Measurements from ENCODE around the gene RNF144B.

DNA sequence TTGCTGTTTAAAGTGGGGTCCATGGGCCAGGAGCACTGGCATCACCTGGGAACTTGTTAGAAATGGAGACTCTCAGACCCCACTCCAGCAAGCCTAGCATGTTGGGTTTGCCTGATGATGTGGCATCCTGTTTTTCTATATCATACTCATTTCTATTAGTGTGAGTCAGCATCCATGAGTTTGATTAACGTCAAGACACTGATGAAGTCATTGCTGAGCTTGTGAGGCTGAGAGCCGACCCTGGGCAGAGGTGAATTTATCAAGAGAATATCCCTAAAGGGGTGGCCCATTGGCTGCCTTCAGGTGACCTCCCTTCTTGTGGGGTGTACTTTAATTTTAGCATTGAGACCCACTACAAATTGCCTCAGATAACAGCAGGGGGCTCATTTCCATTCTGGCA, 43.4 kb upstream of the RNF144B start:
- TF ChIP-seq EP300 (IDR thresholded peaks at IDR 0.05): no peak
- no peak for TF ChIP-seq POLR2A (IDR thresholded peaks at IDR 0.05)
- TF ChIP-seq POLR2AphosphoS5 (IDR thresholded peaks at IDR 0.05): no peak
- TF ChIP-seq, protein P1, sequence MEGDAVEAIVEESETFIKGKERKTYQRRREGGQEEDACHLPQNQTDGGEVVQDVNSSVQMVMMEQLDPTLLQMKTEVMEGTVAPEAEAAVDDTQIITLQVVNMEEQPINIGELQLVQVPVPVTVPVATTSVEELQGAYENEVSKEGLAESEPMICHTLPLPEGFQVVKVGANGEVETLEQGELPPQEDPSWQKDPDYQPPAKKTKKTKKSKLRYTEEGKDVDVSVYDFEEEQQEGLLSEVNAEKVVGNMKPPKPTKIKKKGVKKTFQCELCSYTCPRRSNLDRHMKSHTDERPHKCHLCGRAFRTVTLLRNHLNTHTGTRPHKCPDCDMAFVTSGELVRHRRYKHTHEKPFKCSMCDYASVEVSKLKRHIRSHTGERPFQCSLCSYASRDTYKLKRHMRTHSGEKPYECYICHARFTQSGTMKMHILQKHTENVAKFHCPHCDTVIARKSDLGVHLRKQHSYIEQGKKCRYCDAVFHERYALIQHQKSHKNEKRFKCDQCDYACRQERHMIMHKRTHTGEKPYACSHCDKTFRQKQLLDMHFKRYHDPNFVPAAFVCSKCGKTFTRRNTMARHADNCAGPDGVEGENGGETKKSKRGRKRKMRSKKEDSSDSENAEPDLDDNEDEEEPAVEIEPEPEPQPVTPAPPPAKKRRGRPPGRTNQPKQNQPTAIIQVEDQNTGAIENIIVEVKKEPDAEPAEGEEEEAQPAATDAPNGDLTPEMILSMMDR (IDR thresholded peaks at IDR 0.05): no peak

Measured in stomach (tissue), 4 donors.